Keratinocyte (primary cell): ENCODE data around the gene CBLL1. TPM values are rescaled to one million over a fixed set of nuclear protein-coding genes. Genes with fewer than 3 reads are reported as not detected.

Source experiments
- DNase-seq: peaks from one replicate; pipeline ENCODE4 v3.0.0-alpha.2; 2011; ENCODE audit warnings: low read depth, missing footprints, low spot score
- FAIRE-seq: peaks from 2 replicates; lab custom pipeline; 2011; peaks lifted over from hg19 to GRCh38; lab: Jason Lieb, UNC
- H2AFZ ChIP-seq: 2 replicates; pipeline ENCODE4 v1.6.0; 2012; ENCODE audit warnings: low read length, control low read depth, inconsistent platforms; ENCODE audit not compliant: control insufficient read depth
- H3K27ac ChIP-seq: 2 replicates; pipeline ENCODE4 v1.5.1; 2011; ENCODE audit warnings: low read length; ENCODE audit not compliant: control insufficient read depth, insufficient read depth
- H3K27me3 ChIP-seq: 3 replicates; pipeline ENCODE4 v1.6.0; 2011; ENCODE audit warnings: low read length; ENCODE audit not compliant: control insufficient read depth, insufficient read depth; ENCODE audit errors: extremely low read depth
- H3K36me3 ChIP-seq, 2 experiments: 2 replicates in 1 of 2; 3 replicates in 1 of 2; pipeline ENCODE4 v1.5.1; 2011; ENCODE audit warnings: low read length in 2 of 2, mild to moderate bottlenecking in 1 of 2; ENCODE audit not compliant: control insufficient read depth in 2 of 2, insufficient read depth in 2 of 2; ENCODE audit errors: extremely low read depth in 1 of 2
- H3K4me1 ChIP-seq: 3 replicates; pipeline ENCODE4 v1.5.1; 2011; ENCODE audit warnings: low read length; ENCODE audit not compliant: control insufficient read depth, insufficient read depth; ENCODE audit errors: extremely low read depth
- H3K4me2 ChIP-seq: 3 replicates; pipeline ENCODE4 v1.6.0; 2011; ENCODE audit warnings: low read depth, low read length; ENCODE audit not compliant: control insufficient read depth, insufficient read depth; ENCODE audit errors: extremely low read depth
- H3K4me3 ChIP-seq, 3 experiments: fragments of 200-600 bp in 1 of 3; sonication (generic) in 1 of 3; 2 replicates in 2 of 3; 3 replicates in 1 of 3; pipeline ENCODE4 v1.5.1; 2011 to 2016; ENCODE audit warnings: low read length in 3 of 3, mild to moderate bottlenecking in 3 of 3, control low read depth in 2 of 3, inconsistent platforms in 1 of 3, low read depth in 1 of 3, mixed read lengths in 1 of 3, mixed run types in 1 of 3, moderate library complexity in 1 of 3; ENCODE audit not compliant: control insufficient read depth in 2 of 3, insufficient read depth in 2 of 3; ENCODE audit errors: extremely low read depth in 1 of 3
- H3K79me2 ChIP-seq: 2 replicates; pipeline ENCODE4 v1.6.0; 2012; ENCODE audit warnings: low read length; ENCODE audit not compliant: control insufficient read depth, insufficient read depth
- H3K9ac ChIP-seq: 3 replicates; pipeline ENCODE4 v1.6.0; 2011; ENCODE audit warnings: low read length; ENCODE audit not compliant: control insufficient read depth, insufficient read depth; ENCODE audit errors: extremely low read depth
- H3K9me1 ChIP-seq: 3 replicates; pipeline ENCODE4 v1.6.0; 2011; ENCODE audit warnings: low read length; ENCODE audit not compliant: control insufficient read depth, insufficient read depth; ENCODE audit errors: extremely low read depth
- H3K9me3 ChIP-seq: 2 replicates; pipeline ENCODE4 v1.5.1; 2012; ENCODE audit warnings: low read depth, low read length; ENCODE audit not compliant: control insufficient read depth
- H4K20me1 ChIP-seq: 3 replicates; pipeline ENCODE4 v1.6.0; 2011; ENCODE audit warnings: low read length; ENCODE audit not compliant: control insufficient read depth, insufficient read depth; ENCODE audit errors: extremely low read depth
- EZH2 ChIP-seq: IDR thresholded peaks from one replicate; pipeline ENCODE4 v1.6.1; 2012; ENCODE audit warnings: inconsistent platforms, mild to moderate bottlenecking, low read length, moderate library complexity
- dilution Hi-C: fragments of 300-500 bp; cut with MboI; formaldehyde crosslinking; loops from one replicate; pipeline ENCODE4 v1.7.0; 2020; ENCODE audit warnings: low sequenced_read_pairs; ENCODE audit not compliant: extremely low pct_ligation_motif_present
- polyA plus RNA-seq, 5 experiments: library from polyadenylated mRNA; depleted of rRNA in 3 of 5; stranded (reverse) in 3 of 5; stranded (forward) in 1 of 5; unstranded in 1 of 5; fragments of >200 nt; gene quantifications; 1 replicate in 1 of 5; 2 replicates in 3 of 5; 3 replicates in 1 of 5; pipeline versions ENCODE4 v1.2.1 to v1.2.3, GENCODE V29; 2011 to 2012; ENCODE audit warnings: missing spikeins in 2 of 5, low read depth in 1 of 5, low replicate concordance in 1 of 5
- TF ChIP-seq, protein P1 (sequence below), 3 experiments: IDR thresholded peaks in 1 of 3; conservative IDR thresholded peaks in 1 of 3; optimal IDR thresholded peaks in 1 of 3; 2 replicates in 2 of 3; 3 replicates in 1 of 3; pipeline versions ENCODE3 to v1.5.1; 2011; ENCODE audit warnings: low read length in 3 of 3, mild to moderate bottlenecking in 3 of 3, moderate library complexity in 2 of 3, control low read depth in 1 of 3, inconsistent platforms in 1 of 3; ENCODE audit not compliant: insufficient read depth in 2 of 3; ENCODE audit errors: extremely low read depth in 1 of 3

The CBLL1 gene
- polyA plus RNA-seq, 1 donor (not counting 4 experiments of a cell fraction or from before 2014, with no cell fraction given): 15.3 TPM

DNA sequence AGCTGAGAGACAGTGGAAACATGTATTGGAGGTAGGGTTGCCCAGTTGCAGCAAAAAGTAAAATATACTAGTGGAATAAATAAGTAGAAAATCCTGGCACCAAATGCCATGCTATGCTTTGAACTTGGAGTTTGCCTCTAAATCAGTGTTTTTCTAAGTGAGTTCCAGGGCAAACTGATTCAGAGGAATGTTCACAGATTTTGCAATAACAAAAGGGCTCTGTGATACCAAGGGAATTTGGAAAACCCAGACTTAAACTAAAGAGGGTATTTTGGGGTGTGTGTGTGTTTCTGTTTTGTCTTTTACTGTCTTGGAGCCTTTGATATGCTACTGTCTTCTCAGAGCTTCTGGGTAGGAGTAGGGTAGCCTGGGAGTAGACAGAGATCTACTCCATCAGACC, 43.4 kb upstream of the CBLL1 start:
- Histone ChIP-seq H3K27me3 (no peaks in the 10 kb centered on the region), H2AFZ (no peak overlapping the region), H3K4me2 (no peak overlapping the region), H3K9me3 (no peaks in the 10 kb centered on the region), H3K36me3 (no peaks in the 10 kb centered on the region), H3K4me3 (no peak overlapping the region), H3K9ac (no peak overlapping the region), H3K79me2 (no peaks in the 10 kb centered on the region), H4K20me1 (no peaks in the 10 kb centered on the region), H3K27ac (no peak overlapping the region), H3K9me1 (no peaks in the 10 kb centered on the region), H3K4me1 (no peaks in the 10 kb centered on the region)
- no peak for TF ChIP-seq EZH2
- TF ChIP-seq, protein P1, sequence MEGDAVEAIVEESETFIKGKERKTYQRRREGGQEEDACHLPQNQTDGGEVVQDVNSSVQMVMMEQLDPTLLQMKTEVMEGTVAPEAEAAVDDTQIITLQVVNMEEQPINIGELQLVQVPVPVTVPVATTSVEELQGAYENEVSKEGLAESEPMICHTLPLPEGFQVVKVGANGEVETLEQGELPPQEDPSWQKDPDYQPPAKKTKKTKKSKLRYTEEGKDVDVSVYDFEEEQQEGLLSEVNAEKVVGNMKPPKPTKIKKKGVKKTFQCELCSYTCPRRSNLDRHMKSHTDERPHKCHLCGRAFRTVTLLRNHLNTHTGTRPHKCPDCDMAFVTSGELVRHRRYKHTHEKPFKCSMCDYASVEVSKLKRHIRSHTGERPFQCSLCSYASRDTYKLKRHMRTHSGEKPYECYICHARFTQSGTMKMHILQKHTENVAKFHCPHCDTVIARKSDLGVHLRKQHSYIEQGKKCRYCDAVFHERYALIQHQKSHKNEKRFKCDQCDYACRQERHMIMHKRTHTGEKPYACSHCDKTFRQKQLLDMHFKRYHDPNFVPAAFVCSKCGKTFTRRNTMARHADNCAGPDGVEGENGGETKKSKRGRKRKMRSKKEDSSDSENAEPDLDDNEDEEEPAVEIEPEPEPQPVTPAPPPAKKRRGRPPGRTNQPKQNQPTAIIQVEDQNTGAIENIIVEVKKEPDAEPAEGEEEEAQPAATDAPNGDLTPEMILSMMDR (optimal IDR thresholded peaks at IDR 0.05 in 1 of 3, IDR thresholded peaks at IDR 0.05 in 1 of 3, conservative IDR thresholded peaks at IDR 0.05 in 1 of 3; ENCODE audit: extremely low read depth in 1 of 3, insufficient read depth in 2 of 3, low read length in 3 of 3): no peak
- FAIRE-seq (no peak), DNase-seq (no peak)
- dilution Hi-C loops: no loop called here

DNA sequence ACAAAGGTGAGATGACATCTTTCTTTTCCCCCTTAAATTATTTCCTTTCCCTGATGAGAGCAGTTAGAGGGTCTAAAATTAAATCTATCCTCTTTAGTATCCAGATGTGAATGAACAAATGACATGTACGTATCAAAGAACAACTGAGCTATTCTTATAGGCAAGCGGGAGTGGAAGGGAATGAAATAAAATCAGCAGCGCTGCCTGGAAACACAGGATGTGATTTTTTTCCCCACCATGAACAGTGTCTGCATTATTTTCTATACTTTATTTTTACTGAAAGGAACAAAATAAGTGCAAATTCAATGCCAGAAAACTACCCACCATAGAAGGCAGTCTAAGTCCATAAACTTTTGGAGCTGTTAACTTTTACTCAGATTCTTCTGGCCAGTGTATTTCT, 42.8 kb upstream of the CBLL1 start:
- Histone ChIP-seq H3K4me1 (no peaks in the 10 kb centered on the region), H3K4me2 (no peak overlapping the region), H3K4me3 (no peak overlapping the region), H3K27me3 (no peaks in the 10 kb centered on the region), H3K36me3 (no peaks in the 10 kb centered on the region), H3K9me3 (no peaks in the 10 kb centered on the region), H3K9me1 (no peaks in the 10 kb centered on the region), H4K20me1 (no peaks in the 10 kb centered on the region), H2AFZ (no peak overlapping the region), H3K79me2 (no peaks in the 10 kb centered on the region), H3K9ac (no peak overlapping the region), H3K27ac (no peak overlapping the region)
- FAIRE-seq (no peak), DNase-seq (no peak)
- no peak for TF ChIP-seq EZH2
- TF ChIP-seq, protein P1 (optimal IDR thresholded peaks at IDR 0.05 in 1 of 3, IDR thresholded peaks at IDR 0.05 in 1 of 3, conservative IDR thresholded peaks at IDR 0.05 in 1 of 3; ENCODE audit: extremely low read depth in 1 of 3, insufficient read depth in 2 of 3, low read length in 3 of 3): no peak
- dilution Hi-C loops: no loop called here
